Kidney (tissue), 14 donors: ENCODE data around the gene IDH3A. TPM values are rescaled to one million over a fixed set of nuclear protein-coding genes. Genes with fewer than 3 reads are reported as not detected.

Experiments
- DNase-seq, 5 donors: peaks; one replicate each; pipeline ENCODE4 v3.0.0-alpha.2; 2013 to 2020
- FAIRE-seq: peaks from 2 replicates; lab custom pipeline; 2012; peaks lifted over from hg19 to GRCh38; lab: Jason Lieb, UNC
- H3K27ac ChIP-seq, 2 donors: one replicate each; pipeline ENCODE4 v1.7.0; 2013; ENCODE audit warnings: low read depth in 2 of 2, low read length in 2 of 2, inconsistent platforms in 1 of 2
- H3K27me3 ChIP-seq: one replicate; pipeline ENCODE4 v1.7.1; 2013; ENCODE audit warnings: low read length, inconsistent platforms; ENCODE audit not compliant: control insufficient read depth, insufficient read depth
- H3K36me3 ChIP-seq, 3 donors: one replicate each; pipeline versions ENCODE4 v1.7.0 to v1.7.1; 2013; ENCODE audit warnings: low read length in 3 of 3, control low read depth in 1 of 3, inconsistent platforms in 1 of 3; ENCODE audit not compliant: insufficient read depth in 3 of 3, control insufficient read depth in 2 of 3
- H3K4me1 ChIP-seq, 3 donors: one replicate each; pipeline versions ENCODE4 v1.7.0 to v1.7.1; 2013; ENCODE audit warnings: low read length in 3 of 3, inconsistent platforms in 1 of 3, low read depth in 1 of 3; ENCODE audit not compliant: control insufficient read depth in 2 of 3, insufficient read depth in 2 of 3
- H3K4me3 ChIP-seq, 3 donors: one replicate each; pipeline versions ENCODE4 v1.7.0 to v1.8.1; 2013; ENCODE audit warnings: low read length in 3 of 3, control low read depth in 1 of 3, inconsistent platforms in 1 of 3
- H3K9ac ChIP-seq, 3 donors: one replicate each; pipeline versions ENCODE4 v1.7.0 to v1.7.1; 2013; ENCODE audit warnings: low read length in 3 of 3, control low read depth in 1 of 3, inconsistent platforms in 1 of 3
- H3K9me3 ChIP-seq, 3 donors: one replicate each; pipeline versions ENCODE4 v1.7.0 to v1.7.1; 2013; ENCODE audit warnings: low read length in 3 of 3, control low read depth in 1 of 3, inconsistent platforms in 1 of 3; ENCODE audit not compliant: control insufficient read depth in 2 of 3, insufficient read depth in 1 of 3
- CTCF ChIP-seq: IDR thresholded peaks from 3 replicates; pipeline ENCODE4 v1.5.1; 2012; ENCODE audit warnings: mild to moderate bottlenecking, moderate library complexity, borderline replicate concordance; ENCODE audit not compliant: insufficient read depth; ENCODE audit errors: extremely low read depth
- intact Hi-C: fragments of 100-400 bp; cut with DNase I; formaldehyde crosslinking; loops from one replicate; pipeline ENCODE4 v1.11.1; 2022
- polyA plus RNA-seq: library from polyadenylated mRNA; stranded (reverse); fragments of 350-450 nt; fragmentation: Illumina TruSeq; extraction: RNeasy Lipid Tissue Mini Kit (QIAGEN cat#74804); gene quantifications from one replicate; pipeline ENCODE4 v1.2.3, GENCODE V29; 2014; ENCODE audit warnings: low read depth, low replicate concordance; ENCODE audit not compliant: insufficient read depth
- total RNA-seq: library from RNA; stranded (reverse); fragmentation: NEBNext Ultra II Directional; extraction: Animal tissue kit (Norgen Biotek cat#: 25700); gene quantifications from one replicate; pipeline ENCODE4 v1.2.1, GENCODE V29; 2021
- donor health status: control.
- donor health status: control.
- donor health status: control.
- donor health status: control.
- donor health status: control.
- donor health status: DM: yes; HTN: yes; CAD: no.
- donor health status: Normal renal cell carcinoma (clear cell type).

The IDH3A gene
- total and polyA plus RNA-seq, 2 donors from 2014 or later, result 67.5 to 97.2 TPM

DNA sequence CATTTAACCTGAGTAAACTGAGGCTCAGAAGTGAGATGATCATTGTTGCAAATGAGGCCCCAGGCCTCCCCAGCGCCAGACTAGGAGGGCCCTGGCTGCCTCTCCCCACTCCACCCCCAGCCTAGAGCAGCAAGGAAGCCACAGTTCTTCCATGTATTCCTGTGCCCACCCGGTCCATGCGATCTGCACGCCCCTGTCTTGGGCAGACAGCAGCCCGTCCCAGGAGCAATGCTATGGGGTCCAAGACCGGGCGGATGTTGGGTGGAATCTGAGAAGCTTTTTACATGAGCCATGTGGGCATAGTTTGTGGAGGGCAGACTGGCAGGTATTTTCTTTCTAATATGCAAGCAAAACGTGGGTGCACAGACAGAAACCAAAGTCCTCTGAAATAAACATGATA is 41.7 kb upstream of the IDH3A start:
- H3K27ac ChIP-seq, result no peak overlapping the region
- TF ChIP-seq CTCF, result no peak
- intact Hi-C loops, result loop anchor here (5.0 kb wide), 1 partner anchor 140 kb away; no protein-coding TSS in a partner anchor

GRCh38 chr15:78108300-78109084 is 40.7 kb upstream of the IDH3A start:
- intact Hi-C loops, result loop anchor here (5.0 kb wide), 1 partner anchor 141 kb away; no protein-coding TSS in a partner anchor
- Histone ChIP-seq H3K4me1 (peaks cover 0 to 4% (median 0%) of the 10 kb centered on the region in 3 donors), H3K9ac (no peak overlapping the region), H3K36me3 (no peaks in the 10 kb centered on the region), H3K9me3 (no peaks in the 10 kb centered on the region), H3K27ac (no peak overlapping the region), H3K27me3 (no peaks in the 10 kb centered on the region), H3K4me3 (no peak overlapping the region)
- DNase-seq, result peak; percentile 77 to 92 (median 82)
- FAIRE-seq, result no peak
- TF ChIP-seq CTCF, result peak; percentile 92

More for the DNA sequence above, 41.7 kb upstream of the IDH3A start:
- H3K4me1 ChIP-seq, result peaks cover 0 to 7% (median 0%) of the 10 kb centered on the region in 3 donors
- H3K9ac ChIP-seq, result no peak overlapping the region
- FAIRE-seq (no peak), DNase-seq (no peak)
- no peaks in the 10 kb centered on the region for H3K9me3 ChIP-seq
- H3K27me3 ChIP-seq, result no peaks in the 10 kb centered on the region
- no peak overlapping the region for H3K4me3 ChIP-seq
- no peaks in the 10 kb centered on the region for H3K36me3 ChIP-seq

DNA sequence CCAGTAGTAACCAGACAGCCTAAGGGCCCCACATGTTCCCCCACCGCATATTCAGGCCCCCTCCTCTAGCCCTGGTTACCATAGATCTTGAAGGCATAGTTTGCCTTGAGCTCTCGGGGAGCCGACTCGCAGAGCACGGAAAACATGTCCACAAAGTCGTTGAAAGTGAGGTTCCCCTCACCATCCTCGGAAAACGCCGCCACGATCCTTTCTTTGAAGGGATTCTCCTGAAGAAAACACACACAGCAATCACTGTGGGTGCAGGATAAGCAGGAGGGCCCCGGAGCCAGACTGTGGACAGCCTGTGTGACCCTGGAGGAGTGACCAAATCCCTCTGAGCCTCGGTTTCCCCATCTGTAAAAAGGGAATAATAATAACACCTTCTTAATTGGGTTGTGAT is 40.0 kb upstream of the IDH3A start:
- no peak for TF ChIP-seq CTCF
- no peak for DNase-seq
- Histone ChIP-seq H3K9me3 (no peaks in the 10 kb centered on the region), H3K4me3 (no peak overlapping the region), H3K27ac (no peak overlapping the region), H3K4me1 (peaks cover 0 to 2% (median 0%) of the 10 kb centered on the region in 3 donors), H3K9ac (no peak overlapping the region), H3K36me3 (no peaks in the 10 kb centered on the region), H3K27me3 (no peaks in the 10 kb centered on the region)
- no peak for FAIRE-seq
- intact Hi-C loops, result loop anchor here (5.0 kb wide), 1 partner anchor 142 kb away; no protein-coding TSS in a partner anchor
